K562 (cell line): ENCODE measurements around the gene CLEC4F. TPM values are rescaled to one million over a fixed set of nuclear protein-coding genes. Genes with fewer than 3 reads are reported as not detected.

Source experiments
- HDAC1 ChIP-seq, 2 experiments: fragments of 450-650 bp; IDR thresholded peaks; 2 replicates each; pipeline ENCODE4 v1.6.1; 2016 to 2017; ENCODE audit warnings: inconsistent platforms in 1 of 2, mild to moderate bottlenecking in 1 of 2, moderate library complexity in 1 of 2
- NR2F6 ChIP-seq: fragments of 450-650 bp; formaldehyde crosslinking; IDR thresholded peaks from 2 replicates; pipeline ENCODE4 v1.4.0; 2020; ENCODE audit warnings: mild to moderate bottlenecking
- OTX1 ChIP-seq: fragments of 450-650 bp; formaldehyde crosslinking; IDR thresholded peaks from 2 replicates; pipeline ENCODE4 v1.4.0; 2022; ENCODE audit warnings: mild to moderate bottlenecking
- PHTF2 ChIP-seq: fragments of 250-450 bp; sonication (Bioruptor Pico); IDR thresholded peaks from 2 replicates; pipeline ENCODE4 v1.5.0; 2021; ENCODE audit warnings: mild to moderate bottlenecking
- POLR3A ChIP-seq: IDR thresholded peaks from 2 replicates; pipeline ENCODE4 v1.6.1; 2011; ENCODE audit warnings: borderline replicate concordance, mild to moderate bottlenecking, moderate library complexity; ENCODE audit not compliant: insufficient read length, insufficient read depth; ENCODE audit errors: extremely low read depth
- POLR3G ChIP-seq: IDR thresholded peaks from 2 replicates; pipeline ENCODE4 v1.6.1; 2011; ENCODE audit not compliant: insufficient read length, insufficient replicate concordance; ENCODE audit errors: extremely low read depth
- SRF ChIP-seq, 2 experiments: fragments of 250-450, 450-650 bp in 1 of 2; sonication (Bioruptor Pico) in 1 of 2; sonication (generic) in 1 of 2; formaldehyde crosslinking; IDR thresholded peaks; 2 replicates each; pipeline versions ENCODE4 v1.5.0 to v1.5.1; 2020 to 2022; ENCODE audit warnings: mild to moderate bottlenecking in 1 of 2, missing genetic modification reagents in 1 of 2
- ZBTB7A ChIP-seq: IDR thresholded peaks from 2 replicates; pipeline ENCODE4 v1.6.1; 2011; ENCODE audit warnings: low read depth, mild to moderate bottlenecking, low read length, moderate library complexity, borderline replicate concordance; ENCODE audit not compliant: control insufficient read depth
- ZNF589 ChIP-seq: fragments of 200-800 bp; sonication (Bioruptor generic); IDR thresholded peaks from 2 replicates; pipeline ENCODE4 v1.6.1; 2016; ENCODE audit warnings: low read depth, missing genetic modification characterization, missing compliant biosample characterization
- polyA plus RNA-seq, 8 experiments: library from polyadenylated mRNA; depleted of rRNA in 4 of 8; stranded (reverse) in 5 of 8; unstranded in 3 of 8; fragments of >200 nt; fragmentation: Nextera tagmentation in 2 of 8; fragmentation: Illumina TruSeq in 1 of 8; extraction: Ambion mirVana in 2 of 8; extraction: Trizol in 1 of 8; gene quantifications; 2 replicates each; pipeline versions ENCODE4 v1.2.1 to v1.2.3, GENCODE V29; 2011 to 2014; ENCODE audit warnings: inconsistent platforms in 1 of 8, missing spikeins in 1 of 8
- total RNA-seq, 7 experiments: library from RNA; depleted of rRNA in 6 of 7; stranded (reverse); fragments of >200 nt in 6 of 7; fragmentation: Illumina TruSeq in 2 of 7; extraction: Trizol in 2 of 7; gene quantifications; 2 replicates each; pipeline versions ENCODE4 v1.2.1 to v1.2.3, GENCODE V29; 2011 to 2021; ENCODE audit warnings: low replicate concordance in 1 of 7
- TF ChIP-seq, protein P1 (sequence below): fragments of 450-650 bp; IDR thresholded peaks from 2 replicates; pipeline ENCODE4 v1.7.0; 2016; ENCODE audit warnings: borderline replicate concordance

The CLEC4F gene
- total and polyA plus RNA-seq, 9 of the 15 experiments (the other 6 are each of a cell fraction or from before 2014, with no cell fraction given), result not detected

GRCh38 chr2:70796262-70796661 lies 24.1 kb downstream of the CLEC4F start (continued):
- TF ChIP-seq, protein P1, sequence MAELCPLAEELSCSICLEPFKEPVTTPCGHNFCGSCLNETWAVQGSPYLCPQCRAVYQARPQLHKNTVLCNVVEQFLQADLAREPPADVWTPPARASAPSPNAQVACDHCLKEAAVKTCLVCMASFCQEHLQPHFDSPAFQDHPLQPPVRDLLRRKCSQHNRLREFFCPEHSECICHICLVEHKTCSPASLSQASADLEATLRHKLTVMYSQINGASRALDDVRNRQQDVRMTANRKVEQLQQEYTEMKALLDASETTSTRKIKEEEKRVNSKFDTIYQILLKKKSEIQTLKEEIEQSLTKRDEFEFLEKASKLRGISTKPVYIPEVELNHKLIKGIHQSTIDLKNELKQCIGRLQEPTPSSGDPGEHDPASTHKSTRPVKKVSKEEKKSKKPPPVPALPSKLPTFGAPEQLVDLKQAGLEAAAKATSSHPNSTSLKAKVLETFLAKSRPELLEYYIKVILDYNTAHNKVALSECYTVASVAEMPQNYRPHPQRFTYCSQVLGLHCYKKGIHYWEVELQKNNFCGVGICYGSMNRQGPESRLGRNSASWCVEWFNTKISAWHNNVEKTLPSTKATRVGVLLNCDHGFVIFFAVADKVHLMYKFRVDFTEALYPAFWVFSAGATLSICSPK, result no peak
- TF ChIP-seq SRF (CRISPR knock-in tag; IDR thresholded peaks at IDR 0.05) (no peak), OTX1 (no peak), ZBTB7A (no peak), POLR3A (no peak), PHTF2 (no peak), ZNF589 (CRISPR knock-in tag) (no peak), HDAC1 (IDR thresholded peaks at IDR 0.05) (no peak), POLR3G (no peak), NR2F6 (no peak)
